ENCODE data around the gene C1orf216.
"Not testable (repeated sequence)": the region's sequence is repeated elsewhere in the genome, so short reads cannot be mapped to it uniquely, and the experiment has no call there.

C1orf216 gene

DNA sequence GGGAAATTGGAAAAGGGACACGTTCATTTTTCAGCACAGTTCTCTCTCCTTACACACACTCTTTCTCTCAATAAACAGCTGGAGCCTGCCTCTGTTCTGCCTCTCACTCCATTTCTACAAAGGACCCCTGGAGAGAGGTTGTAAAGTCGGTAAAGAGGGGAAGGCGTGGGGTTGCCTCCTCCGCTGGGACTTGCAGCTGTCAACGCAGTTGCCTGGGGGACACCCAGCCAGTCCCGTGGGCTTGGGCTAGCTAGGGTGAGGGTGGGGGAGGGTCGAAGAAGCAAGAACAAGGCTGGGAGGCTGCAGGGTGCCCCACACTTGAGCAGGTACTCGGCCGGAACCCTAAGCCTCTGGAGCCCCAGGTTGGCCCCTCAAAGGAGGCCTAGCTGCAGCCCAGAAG, 27.6 kb downstream of the C1orf216 start:
- Mint-ChIP-seq H3K27ac (peak overlapping the region in 1 of 2 donors; percentile 35), H3K27me3 (peaks cover 22 to 27% of the 10 kb centered on the region in 2 donors), H3K9me3 (no peaks in the 10 kb centered on the region), H3K36me3 (ENCODE audit: insufficient read depth) (peaks cover 2% of the 10 kb centered on the region), H3K4me3 (no peak overlapping the region), H3K4me1 (ENCODE audit: low read depth in 2 of 2) (no peaks in the 10 kb centered on the region)
- ATAC-seq (replicated peaks) (no peak), DNase-seq (no peak)

DNA sequence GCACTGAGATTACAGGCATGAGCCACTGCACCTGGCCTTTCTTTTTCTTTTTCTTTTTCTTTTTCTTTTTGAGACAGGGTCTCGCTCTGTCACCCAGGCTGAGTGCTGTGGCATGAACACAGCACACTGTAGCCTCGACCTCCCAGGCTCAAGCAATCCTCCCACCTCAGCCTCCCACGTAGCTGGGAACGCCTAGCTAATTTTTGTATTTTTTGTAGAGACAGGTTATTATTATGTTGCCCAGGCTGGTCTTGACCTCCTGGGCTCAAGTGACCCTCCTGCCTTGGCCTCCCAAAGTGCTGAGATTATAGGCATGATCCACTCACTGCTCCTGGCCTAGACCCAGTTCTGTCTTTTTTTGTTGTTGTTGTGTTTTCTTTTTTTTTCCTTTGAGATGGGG, 28.6 kb downstream of the C1orf216 start:
- ATAC-seq (replicated peaks); H3K4me1 Mint-ChIP-seq (ENCODE audit: low read depth in 2 of 2); H3K9me3 Mint-ChIP-seq; H3K27ac Mint-ChIP-seq; DNase-seq; H3K36me3 Mint-ChIP-seq (ENCODE audit: insufficient read depth); H3K4me3 Mint-ChIP-seq: not testable (repeated sequence)
- H3K27me3 Mint-ChIP-seq: peaks cover 22 to 24% of the 10 kb centered on the region in 2 donors

GRCh38 chr1:35688161-35688560, 30.5 kb downstream of the C1orf216 start:
- no peak overlapping the region for H3K4me3 Mint-ChIP-seq
- DNase-seq: no peak
- peaks cover 26 to 40% of the 10 kb centered on the region in 2 donors for H3K27me3 Mint-ChIP-seq
- H3K27ac Mint-ChIP-seq: no peak overlapping the region
- no peaks in the 10 kb centered on the region for H3K4me1 Mint-ChIP-seq (ENCODE audit: low read depth in 2 of 2)
- no peak for ATAC-seq (replicated peaks)
- H3K9me3 Mint-ChIP-seq: no peaks in the 10 kb centered on the region
- H3K36me3 Mint-ChIP-seq (ENCODE audit: insufficient read depth): peaks cover 2% of the 10 kb centered on the region

DNA sequence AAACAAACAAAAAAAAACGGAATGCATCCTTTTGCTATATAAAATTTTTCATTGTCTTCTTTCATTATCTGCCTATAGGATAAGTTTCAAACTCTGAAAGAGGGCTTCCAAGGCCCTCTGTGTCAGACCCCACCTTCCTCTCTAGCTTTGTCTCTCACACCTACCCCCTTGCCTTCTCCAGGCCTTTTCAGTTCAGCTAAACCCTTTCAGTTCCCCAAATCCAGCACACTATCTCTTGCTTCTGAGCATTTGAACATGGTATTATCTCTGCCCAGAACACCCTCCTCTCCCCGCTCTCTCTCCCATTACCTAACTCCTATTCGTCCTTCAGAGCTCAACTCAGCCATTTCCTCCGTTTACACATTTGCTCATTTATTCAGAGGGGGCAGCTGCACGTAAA, 35.7 kb downstream of the C1orf216 start:
- Mint-ChIP-seq H3K27me3 (peaks cover 28 to 44% of the 10 kb centered on the region in 2 donors), H3K4me1 (ENCODE audit: low read depth in 2 of 2) (no peaks in the 10 kb centered on the region), H3K36me3 (ENCODE audit: insufficient read depth) (no peaks in the 10 kb centered on the region), H3K4me3 (no peak overlapping the region), H3K27ac (no peak overlapping the region), H3K9me3 (no peaks in the 10 kb centered on the region)
- DNase-seq (no peak), ATAC-seq (replicated peaks) (no peak)

- H3K4me1 Mint-ChIP-seq (ENCODE audit: low read depth in 2 of 2): no peaks in the 10 kb centered on the region
- no peaks in the 10 kb centered on the region for H3K9me3 Mint-ChIP-seq
- no peak overlapping the region for H3K27ac Mint-ChIP-seq
- DNase-seq (no peak), ATAC-seq (replicated peaks) (no peak)
- H3K36me3 Mint-ChIP-seq (ENCODE audit: insufficient read depth): no peaks in the 10 kb centered on the region
- no peak overlapping the region for H3K4me3 Mint-ChIP-seq
- H3K27me3 Mint-ChIP-seq: peaks cover 20 to 47% of the 10 kb centered on the region in 2 donors
Measured at GRCh38 chr1:35680271-35680670, 38.4 kb downstream of the C1orf216 start.

DNA sequence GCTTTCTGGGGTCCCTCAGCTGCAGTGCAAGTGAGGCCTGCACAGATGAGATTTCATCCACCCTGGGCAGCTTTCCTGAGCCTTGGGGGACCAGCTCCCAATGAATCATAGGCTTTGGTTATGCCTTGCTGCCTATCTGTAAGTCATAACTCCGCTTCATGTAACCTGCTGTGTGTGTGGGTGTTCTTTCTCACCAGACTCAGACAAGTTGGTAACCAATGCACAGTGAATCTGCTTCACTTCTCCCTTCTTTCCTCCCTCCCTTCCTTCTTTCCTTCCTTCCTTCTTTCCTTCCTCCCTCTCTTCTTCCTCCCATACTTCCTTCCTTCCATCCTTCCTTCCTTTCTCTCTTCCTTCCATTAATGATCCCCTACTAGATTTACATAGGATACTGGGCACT, 42.9 kb downstream of the C1orf216 start:
- Mint-ChIP-seq H3K27ac (no peak overlapping the region), H3K4me3 (no peak overlapping the region), H3K27me3 (peaks cover 26 to 46% of the 10 kb centered on the region in 2 donors), H3K36me3 (ENCODE audit: insufficient read depth) (no peaks in the 10 kb centered on the region), H3K4me1 (ENCODE audit: low read depth in 2 of 2) (no peaks in the 10 kb centered on the region), H3K9me3 (no peaks in the 10 kb centered on the region)
- ATAC-seq (replicated peaks): no peak
- DNase-seq: no peak

DNA sequence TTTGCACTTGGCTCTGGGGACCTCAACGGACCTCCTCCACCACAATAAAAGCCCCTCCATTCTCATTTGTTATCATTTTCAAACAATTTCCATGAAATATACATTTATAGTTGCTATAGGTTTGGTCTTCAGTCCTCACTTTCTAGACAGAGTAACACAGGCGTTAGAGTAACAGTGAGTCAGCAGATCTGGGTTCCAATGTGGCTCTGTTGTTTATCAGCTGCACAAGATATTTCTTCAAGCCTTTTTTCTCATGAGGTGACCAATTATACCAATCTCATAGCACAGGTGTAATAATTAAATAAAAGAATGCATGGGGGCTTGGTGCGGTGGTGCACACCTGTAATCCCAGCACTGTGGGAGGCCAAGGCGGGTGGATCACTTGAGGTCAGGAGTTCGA, 44.6 kb downstream of the C1orf216 start:
- Mint-ChIP-seq H3K4me3 (no peak overlapping the region), H3K4me1 (ENCODE audit: low read depth in 2 of 2) (no peaks in the 10 kb centered on the region), H3K27me3 (peaks cover 31 to 45% of the 10 kb centered on the region in 2 donors), H3K27ac (no peak overlapping the region), H3K9me3 (no peaks in the 10 kb centered on the region), H3K36me3 (ENCODE audit: insufficient read depth) (no peaks in the 10 kb centered on the region)
- DNase-seq (no peak), ATAC-seq (replicated peaks) (no peak)

DNA sequence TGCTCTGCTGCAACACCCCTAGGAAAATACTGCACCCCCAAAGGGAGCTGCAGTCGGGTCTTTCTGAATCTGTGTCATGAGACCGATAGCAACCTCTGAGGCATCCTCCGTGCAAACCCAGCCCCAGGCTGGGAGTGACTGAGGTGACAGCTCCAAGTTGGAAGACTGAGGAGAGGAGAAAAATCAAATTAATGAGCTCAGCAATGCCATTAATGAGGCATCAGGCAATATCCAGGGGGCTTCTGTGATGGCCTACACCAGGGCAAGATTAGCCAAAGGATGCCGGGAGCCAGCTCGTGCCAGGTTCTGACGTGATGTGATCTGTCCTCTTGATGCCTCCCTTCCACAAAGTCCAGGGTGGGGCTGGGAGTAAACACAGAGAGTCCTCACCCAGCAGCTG, 46.6 kb downstream of the C1orf216 start:
- H3K4me3 Mint-ChIP-seq: no peak overlapping the region
- no peak for ATAC-seq (replicated peaks)
- no peaks in the 10 kb centered on the region for H3K36me3 Mint-ChIP-seq (ENCODE audit: insufficient read depth)
- H3K27ac Mint-ChIP-seq: no peak overlapping the region
- no peak for DNase-seq
- no peaks in the 10 kb centered on the region for H3K9me3 Mint-ChIP-seq
- H3K4me1 Mint-ChIP-seq (ENCODE audit: low read depth in 2 of 2): no peaks in the 10 kb centered on the region
- H3K27me3 Mint-ChIP-seq: peaks cover 46 to 51% of the 10 kb centered on the region in 2 donors

DNA sequence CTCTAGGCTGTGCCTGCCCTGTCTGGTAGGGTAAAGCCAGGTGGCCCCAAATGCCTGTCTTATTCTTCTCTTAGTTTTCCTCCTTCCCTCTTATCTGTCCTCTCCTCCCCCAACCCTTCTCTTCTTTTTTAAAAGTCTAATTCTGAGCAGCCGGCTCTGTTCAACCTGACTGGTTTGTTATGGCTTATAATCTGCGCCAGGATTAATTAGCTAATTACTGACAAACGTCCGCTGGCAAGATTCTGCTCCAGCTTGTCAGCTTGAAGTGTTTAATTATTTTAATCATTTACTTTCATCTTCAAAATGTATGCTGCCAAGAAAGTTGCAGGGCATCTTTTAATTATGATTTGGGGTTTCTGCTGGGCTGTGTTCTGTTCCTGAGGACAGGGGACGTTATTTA, 50.2 kb downstream of the C1orf216 start:
- Mint-ChIP-seq H3K4me3 (no peak overlapping the region), H3K36me3 (ENCODE audit: insufficient read depth) (no peaks in the 10 kb centered on the region), H3K4me1 (ENCODE audit: low read depth in 2 of 2) (no peaks in the 10 kb centered on the region), H3K27me3 (peaks cover 54 to 62% of the 10 kb centered on the region in 2 donors), H3K27ac (no peak overlapping the region), H3K9me3 (no peaks in the 10 kb centered on the region)
- ATAC-seq (replicated peaks) (no peak), DNase-seq (no peak)

GRCh38 chr1:35666916-35667315, 51.8 kb downstream of the C1orf216 start:
- H3K27ac Mint-ChIP-seq: no peak overlapping the region
- no peaks in the 10 kb centered on the region for H3K9me3 Mint-ChIP-seq
- DNase-seq (no peak), ATAC-seq (replicated peaks) (no peak)
- H3K27me3 Mint-ChIP-seq: peaks cover 46 to 48% of the 10 kb centered on the region in 2 donors
- no peaks in the 10 kb centered on the region for H3K36me3 Mint-ChIP-seq (ENCODE audit: insufficient read depth)
- no peak overlapping the region for H3K4me3 Mint-ChIP-seq
- no peaks in the 10 kb centered on the region for H3K4me1 Mint-ChIP-seq (ENCODE audit: low read depth in 2 of 2)

DNA sequence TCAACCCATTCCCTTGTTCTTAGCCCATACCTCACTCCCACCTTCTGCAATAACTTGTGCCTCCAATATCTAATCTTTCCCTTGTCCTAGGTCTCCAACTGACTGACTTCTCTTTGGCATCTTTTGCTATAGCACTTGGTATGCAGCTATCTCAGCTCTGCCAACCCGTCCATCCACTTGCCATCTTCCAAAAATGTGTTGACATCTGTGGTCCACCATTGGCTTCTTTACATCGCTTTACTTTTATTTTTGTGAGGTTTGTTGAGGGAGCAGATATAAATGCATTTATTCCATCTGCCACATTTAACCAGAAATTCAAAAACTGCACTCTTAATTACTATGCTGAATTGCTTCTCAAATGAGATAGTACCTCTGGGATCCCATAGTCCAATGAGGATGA, 52.5 kb downstream of the C1orf216 start:
- H3K9me3 Mint-ChIP-seq: no peaks in the 10 kb centered on the region
- no peak for ATAC-seq (replicated peaks)
- peaks cover 44 to 47% of the 10 kb centered on the region in 2 donors for H3K27me3 Mint-ChIP-seq
- no peaks in the 10 kb centered on the region for H3K36me3 Mint-ChIP-seq (ENCODE audit: insufficient read depth)
- no peak for DNase-seq
- H3K4me3 Mint-ChIP-seq: no peak overlapping the region
- H3K4me1 Mint-ChIP-seq (ENCODE audit: low read depth in 2 of 2): no peaks in the 10 kb centered on the region
- no peak overlapping the region for H3K27ac Mint-ChIP-seq
